A549 treated with AZD2906 at 1 μM for 4 hours (cell line): ENCODE results near the gene FAM193A. TPM values are rescaled to one million over a fixed set of nuclear protein-coding genes. Genes with fewer than 3 reads are reported as not detected.

Experiments
- total RNA-seq: library from RNA; stranded (reverse); fragments of 200-300 nt; extraction: Qiagen RNA extraction; gene quantifications from 5 replicates; pipeline ENCODE4 v1.2.3, GENCODE V29; 2022

Gene FAM193A
- total RNA-seq = 8.2 to 9.3 TPM (median 8.4 TPM) in 5 replicates

GRCh38 chr4:2536193-2537010 lies at the start of gene FAM193A:
Gene FAM193A, plus strand, starts transcription at chr4:2536647. Its CDS starts 269 bp downstream, at chr4:2536916.

GRCh38 chr4:2755821-2756690 lies 219.6 kb downstream of the FAM193A start, which contains the start of gene TNIP2:
Gene TNIP2, minus strand, starts transcription at chr4:2756336. Its CDS starts 47 bp downstream, at chr4:2756289.

Other genes starting within 250 kb of the FAM193A start
- gene ZFYVE28, start 118.0 kb upstream of the FAM193A start, total RNA-seq = 1.8 to 2.7 TPM (median 2.6 TPM) in 5 replicates
- 0.05 to 0.16 TPM (median 0.08 TPM) in 3 of 5 replicates, not detected in the others for gene CFAP99, start 117.7 kb upstream of the FAM193A start, total RNA-seq
- gene RNF4, start 67.5 kb upstream of the FAM193A start, total RNA-seq = 59.0 to 95.3 TPM (median 60.5 TPM) in 5 replicates
- 36.3 to 47.2 TPM (median 45.1 TPM) in 5 replicates for gene TNIP2, start 219.7 kb downstream of the FAM193A start, total RNA-seq